Measurements from ENCODE around the gene MAP10.

- TF ChIP-seq CTCF (IDR thresholded peaks at IDR 0.05): no peak
- no peak for TF ChIP-seq POLR2A (IDR thresholded peaks at IDR 0.05)
Observed at GRCh38 chr1:232789651-232790050, 15.6 kb upstream of the MAP10 start.

Data from testis (tissue), 2 donors.